GM18520 (cell line): ENCODE results near the gene SLC12A1.
A peak's percentile ranks its signal among the peaks of the same experiment; 100 is the strongest.

Experiments
- ATAC-seq: cut with Tn5 transposase; IDR thresholded peaks from one replicate; pipeline ENCODE4 v1.9.1; 2021; ENCODE audit not compliant: unreplicated experiment

The SLC12A1 gene

GRCh38 chr15:48205981-48206380 is at the start of gene SLC12A1:
SLC12A1 (plus strand) TSS chr15:48206302; CDS start chr15:48207720, 1,418 bp downstream.
- ATAC-seq: no peak

GRCh38 chr15:48168616-48169015 is 37.5 kb upstream of the SLC12A1 start:
- no peak for ATAC-seq

GRCh38 chr15:48170981-48171380 is 35.1 kb upstream of the SLC12A1 start:
- ATAC-seq: no peak

GRCh38 chr15:48175126-48175525 is 31.0 kb upstream of the SLC12A1 start:
- ATAC-seq: peak; percentile 43

- no peak for ATAC-seq
These were observed 30.0 kb upstream of the SLC12A1 start for GRCh38 chr15:48176112-48176511.

- no peak for ATAC-seq
These were observed 29.1 kb upstream of the SLC12A1 start for GRCh38 chr15:48176957-48177356.

- peak; percentile 43 for ATAC-seq
These were observed 28.7 kb upstream of the SLC12A1 start for GRCh38 chr15:48177383-48177765.

- ATAC-seq: peak; percentile 36
These were observed 28.1 kb upstream of the SLC12A1 start, which contains the start of gene MYEF2 for GRCh38 chr15:48177766-48178647. MYEF2 (minus strand) TSS chr15:48178295; CDS start chr15:48178237, 58 bp downstream.

GRCh38 chr15:48178648-48178931 is 27.5 kb upstream of the SLC12A1 start:
- no peak for ATAC-seq

GRCh38 chr15:48182749-48183148 is 23.4 kb upstream of the SLC12A1 start:
- no peak for ATAC-seq

GRCh38 chr15:48185529-48185928 is 20.6 kb upstream of the SLC12A1 start:
- ATAC-seq: no peak

- no peak for ATAC-seq
These were observed 19.8 kb upstream of the SLC12A1 start for GRCh38 chr15:48186271-48186670.

GRCh38 chr15:48190932-48191573 is 15.0 kb upstream of the SLC12A1 start:
- no peak for ATAC-seq

GRCh38 chr15:48191574-48192225 is 14.4 kb upstream of the SLC12A1 start, which contains the start of gene CTXN2:
CTXN2 (plus strand) TSS chr15:48191665; CDS start chr15:48201301, 9,636 bp downstream.
- no peak for ATAC-seq

GRCh38 chr15:48202068-48202467 is 4.0 kb upstream of the SLC12A1 start:
- ATAC-seq: no peak

- ATAC-seq: no peak
These were observed 15.2 kb downstream of the SLC12A1 start for GRCh38 chr15:48221261-48221660.

- ATAC-seq: no peak
These were observed 15.8 kb downstream of the SLC12A1 start for GRCh38 chr15:48221885-48222284.

GRCh38 chr15:48222627-48223026 is 16.5 kb downstream of the SLC12A1 start:
- ATAC-seq: no peak

GRCh38 chr15:48225771-48226170 is 19.7 kb downstream of the SLC12A1 start:
- ATAC-seq: no peak

- ATAC-seq: no peak
These were observed 24.4 kb downstream of the SLC12A1 start for GRCh38 chr15:48230498-48230897.

GRCh38 chr15:48233246-48233645 is 27.1 kb downstream of the SLC12A1 start:
- no peak for ATAC-seq

- ATAC-seq: no peak
These were observed 33.2 kb downstream of the SLC12A1 start for GRCh38 chr15:48239334-48239733.
